GM12873 (cell line): Measurements from ENCODE around the gene RND2.

ENCODE experiments used
- TF ChIP-seq, protein P1 (sequence below): IDR thresholded peaks from 2 replicates; pipeline ENCODE4 v1.5.1; 2012; ENCODE audit warnings: low read depth, mild to moderate bottlenecking, moderate library complexity, low read length, control low read depth; ENCODE audit not compliant: insufficient read depth; ENCODE audit errors: missing control alignments

Gene RND2

DNA sequence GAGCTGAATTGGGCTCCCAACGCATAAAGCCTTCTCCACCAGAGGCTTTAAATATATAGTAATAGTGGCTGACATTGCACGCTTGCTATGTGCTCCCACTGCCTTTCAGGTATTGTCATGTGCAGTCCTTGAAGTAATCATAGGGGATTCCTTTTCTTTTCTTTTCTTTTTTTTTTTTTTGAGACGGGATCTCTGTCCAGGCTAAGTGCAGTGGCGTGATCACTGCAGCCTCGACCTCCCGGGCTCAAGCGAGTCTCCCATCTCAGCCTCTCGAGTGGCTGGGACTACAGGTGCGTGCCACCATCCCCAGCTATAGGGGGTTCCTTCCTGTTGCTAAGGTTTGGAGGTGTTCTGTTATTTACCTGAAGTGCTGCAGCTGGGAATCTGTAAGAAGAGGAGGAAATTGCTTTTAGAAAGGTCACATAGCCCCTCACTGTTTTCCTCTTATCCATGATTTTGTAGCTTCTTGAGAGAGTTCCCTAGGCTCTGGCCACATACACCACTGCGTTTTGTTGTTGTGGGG is 26.0 kb upstream of the RND2 start:
- TF ChIP-seq, protein P1, sequence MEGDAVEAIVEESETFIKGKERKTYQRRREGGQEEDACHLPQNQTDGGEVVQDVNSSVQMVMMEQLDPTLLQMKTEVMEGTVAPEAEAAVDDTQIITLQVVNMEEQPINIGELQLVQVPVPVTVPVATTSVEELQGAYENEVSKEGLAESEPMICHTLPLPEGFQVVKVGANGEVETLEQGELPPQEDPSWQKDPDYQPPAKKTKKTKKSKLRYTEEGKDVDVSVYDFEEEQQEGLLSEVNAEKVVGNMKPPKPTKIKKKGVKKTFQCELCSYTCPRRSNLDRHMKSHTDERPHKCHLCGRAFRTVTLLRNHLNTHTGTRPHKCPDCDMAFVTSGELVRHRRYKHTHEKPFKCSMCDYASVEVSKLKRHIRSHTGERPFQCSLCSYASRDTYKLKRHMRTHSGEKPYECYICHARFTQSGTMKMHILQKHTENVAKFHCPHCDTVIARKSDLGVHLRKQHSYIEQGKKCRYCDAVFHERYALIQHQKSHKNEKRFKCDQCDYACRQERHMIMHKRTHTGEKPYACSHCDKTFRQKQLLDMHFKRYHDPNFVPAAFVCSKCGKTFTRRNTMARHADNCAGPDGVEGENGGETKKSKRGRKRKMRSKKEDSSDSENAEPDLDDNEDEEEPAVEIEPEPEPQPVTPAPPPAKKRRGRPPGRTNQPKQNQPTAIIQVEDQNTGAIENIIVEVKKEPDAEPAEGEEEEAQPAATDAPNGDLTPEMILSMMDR: no peak

DNA sequence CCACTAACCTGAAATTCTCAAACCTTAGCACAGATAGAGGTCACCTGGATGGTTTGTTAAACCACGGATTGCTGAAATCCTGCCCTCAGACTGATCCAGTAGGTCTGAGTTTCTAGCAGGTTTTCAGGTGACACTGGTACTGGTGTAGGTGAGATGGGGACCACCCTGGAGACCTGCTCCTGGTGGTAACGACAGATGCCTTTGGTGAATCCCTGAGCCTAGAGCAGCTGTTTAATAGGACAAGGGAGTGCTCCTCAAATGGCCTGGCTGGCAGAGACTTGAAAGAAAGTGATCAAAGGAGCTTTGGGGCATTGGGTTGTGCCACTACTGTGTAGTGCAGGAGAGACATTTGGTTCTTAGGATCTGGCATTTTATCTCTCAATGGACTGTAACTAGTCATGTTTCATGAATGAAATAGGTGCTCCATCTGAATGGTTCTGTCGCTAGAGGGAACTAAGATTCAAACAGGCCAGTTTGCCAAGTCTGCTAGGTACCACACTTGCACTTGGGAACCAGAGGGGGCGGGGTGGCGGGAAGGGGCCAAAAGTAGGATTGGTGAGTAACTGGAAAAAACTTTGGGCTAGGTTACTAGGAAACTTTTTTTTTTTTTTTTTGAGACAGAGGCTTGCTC is 21.4 kb upstream of the RND2 start:
- TF ChIP-seq, protein P1: no peak

DNA sequence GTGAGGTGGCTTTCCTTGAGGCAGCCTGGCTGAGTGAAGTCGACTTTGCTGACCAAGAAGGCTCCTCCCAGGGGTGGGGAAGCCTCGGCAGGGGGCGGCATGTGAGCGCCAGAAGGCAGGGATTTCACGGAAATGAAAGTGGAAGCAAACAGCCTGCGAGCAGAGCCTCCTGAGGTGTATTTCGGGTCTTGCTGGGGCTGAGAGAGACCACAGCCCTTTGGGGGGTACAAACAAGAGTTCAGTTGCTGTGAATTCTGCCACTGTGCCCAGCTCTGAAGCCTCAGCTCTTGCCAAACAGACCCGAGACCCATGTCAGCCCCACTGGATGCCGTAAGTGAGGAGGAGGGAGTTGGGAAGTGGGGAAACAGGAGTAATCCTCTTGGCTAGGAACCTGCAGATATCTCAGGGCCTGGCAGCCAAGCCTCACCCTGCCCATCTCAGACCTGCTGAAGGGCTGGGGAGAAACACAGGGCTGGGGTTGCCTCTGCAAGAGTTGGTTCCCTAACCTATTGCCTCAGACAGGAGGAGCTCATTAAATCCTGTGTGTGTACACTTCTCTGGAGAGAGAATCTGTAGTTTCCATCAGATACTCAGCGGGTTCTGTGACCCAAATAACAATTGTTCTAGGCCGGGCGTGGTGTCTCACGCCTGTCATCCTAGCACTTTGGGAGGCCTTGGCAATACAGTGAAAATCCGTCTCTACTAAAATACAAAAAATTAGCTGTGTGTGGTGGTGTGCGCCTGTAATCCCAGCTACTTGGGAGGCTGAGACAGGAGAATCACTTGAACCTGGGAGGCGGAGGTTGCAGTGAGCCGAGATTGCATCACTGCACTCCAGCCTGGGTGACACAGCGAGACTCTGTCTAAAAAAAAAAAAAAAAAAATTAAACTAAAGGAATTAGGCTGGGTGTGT is 18.1 kb upstream of the RND2 start, which contains the start of gene IFI35:
Gene IFI35 (plus strand): TSS at position 146 of the 913 bp plus-strand sequence. CDS start 164 bp downstream, at position 310.
- TF ChIP-seq, protein P1: peak; percentile 43

DNA sequence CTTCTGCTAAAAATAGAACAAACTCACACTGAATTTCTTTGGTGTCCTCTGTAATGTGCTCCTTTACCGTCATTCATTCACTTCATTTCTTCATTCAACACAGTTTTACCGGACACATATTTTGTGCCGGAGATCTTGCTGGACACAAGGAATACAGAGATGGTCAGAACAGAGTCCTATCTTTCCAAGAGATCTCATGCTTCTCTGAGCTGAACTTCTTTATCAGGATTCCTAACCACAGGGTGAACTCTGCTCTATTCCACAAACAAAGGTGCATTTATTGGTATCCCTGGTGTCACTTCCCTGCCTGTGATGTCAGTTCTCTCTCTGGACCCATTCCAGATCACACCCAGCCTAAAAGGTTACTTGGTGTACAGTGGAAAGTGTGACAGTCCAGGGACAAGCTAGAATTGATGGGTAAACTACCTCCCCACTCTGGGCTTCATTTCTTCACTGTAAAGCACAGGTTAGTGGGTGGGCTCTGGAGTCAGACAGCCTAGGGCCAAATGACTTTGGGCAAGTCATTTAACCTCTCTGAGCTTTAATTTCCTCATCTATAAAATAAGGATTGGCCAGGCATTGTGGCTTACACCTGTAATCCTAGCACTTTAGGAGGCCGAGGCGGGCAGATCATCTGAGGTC is 14.2 kb upstream of the RND2 start:
- TF ChIP-seq, protein P1: no peak

DNA sequence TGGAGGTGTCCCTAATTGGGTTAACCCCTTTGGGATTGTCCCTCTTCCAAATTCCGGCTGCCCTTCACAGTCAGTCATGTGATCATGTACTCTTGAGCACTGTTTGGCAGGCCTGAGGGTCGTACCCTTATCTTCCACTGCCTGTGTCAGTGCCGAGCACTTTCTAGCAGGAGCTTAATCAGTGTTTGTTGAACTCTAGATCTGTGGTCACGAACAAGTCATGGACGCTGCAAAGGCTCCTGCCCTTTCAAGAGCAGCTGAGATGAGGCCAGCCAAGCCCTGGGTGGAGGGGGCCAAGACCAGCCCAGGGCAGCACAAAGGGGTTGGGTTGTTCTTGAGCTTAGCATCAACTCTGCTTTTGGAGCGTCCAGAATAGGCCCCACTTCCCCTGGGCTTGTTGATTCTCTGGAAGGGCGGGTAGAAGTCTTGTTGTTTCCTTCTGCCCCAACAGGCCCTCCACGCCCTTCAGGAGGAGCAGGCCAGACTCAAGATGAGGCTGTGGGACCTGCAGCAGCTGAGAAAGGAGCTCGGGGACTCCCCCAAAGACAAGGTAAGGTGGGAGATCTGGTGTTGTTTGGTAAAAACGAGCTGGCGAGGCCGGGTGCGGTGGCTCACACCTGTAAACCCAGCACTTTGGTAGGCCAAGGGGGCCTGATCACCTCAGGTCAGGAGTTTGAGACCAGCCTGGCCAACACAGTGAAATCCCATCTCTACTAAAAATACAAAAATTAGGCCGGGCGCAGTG is 13.1 kb upstream of the RND2 start:
- TF ChIP-seq, protein P1: no peak

DNA sequence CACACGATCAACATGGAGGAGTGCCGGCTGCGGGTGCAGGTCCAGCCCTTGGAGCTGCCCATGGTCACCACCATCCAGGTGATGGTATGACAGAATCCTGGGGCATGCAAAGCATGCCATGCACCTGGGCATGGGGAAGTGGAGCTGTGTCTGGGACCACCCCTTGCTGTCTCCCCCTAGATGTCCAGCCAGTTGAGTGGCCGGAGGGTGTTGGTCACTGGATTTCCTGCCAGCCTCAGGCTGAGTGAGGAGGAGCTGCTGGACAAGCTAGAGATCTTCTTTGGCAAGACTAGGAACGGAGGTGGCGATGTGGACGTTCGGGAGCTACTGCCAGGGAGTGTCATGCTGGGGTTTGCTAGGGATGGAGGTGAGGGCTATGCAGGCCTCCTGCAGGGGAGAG is 11.7 kb upstream of the RND2 start:
- TF ChIP-seq, protein P1: no peak
